ENCODE data around the gene CDYL.

- no peak for TF ChIP-seq POLR2A (IDR thresholded peaks at IDR 0.05)
- TF ChIP-seq CTCF (IDR thresholded peaks at IDR 0.05): no peak
These were observed 163.0 kb downstream of the CDYL start for GRCh38 chr6:4939241-4939640.

Data from suprapubic skin (tissue), 3 donors.